A673 (cell line): ENCODE results near the gene OR10G4.

Experiments used
- EZH2 ChIP-seq: fragments of 200-600 bp; sonication (generic); IDR thresholded peaks from 2 replicates; pipeline ENCODE4 v1.6.1; 2017; ENCODE audit warnings: borderline replicate concordance, low read depth, mild to moderate bottlenecking, mixed read lengths, antibody characterized with exemption, low read length; ENCODE audit not compliant: poor library complexity, severe bottlenecking
- TF ChIP-seq, protein P1 (sequence below): fragments of 300-800, 200-600 bp; sonication (generic); conservative IDR thresholded peaks from 2 replicates; pipeline ENCODE4 v1.5.1; 2017; ENCODE audit warnings: low read depth, mild to moderate bottlenecking, antibody characterized with exemption, low read length, moderate library complexity, mixed read lengths

- TF ChIP-seq, protein P1, sequence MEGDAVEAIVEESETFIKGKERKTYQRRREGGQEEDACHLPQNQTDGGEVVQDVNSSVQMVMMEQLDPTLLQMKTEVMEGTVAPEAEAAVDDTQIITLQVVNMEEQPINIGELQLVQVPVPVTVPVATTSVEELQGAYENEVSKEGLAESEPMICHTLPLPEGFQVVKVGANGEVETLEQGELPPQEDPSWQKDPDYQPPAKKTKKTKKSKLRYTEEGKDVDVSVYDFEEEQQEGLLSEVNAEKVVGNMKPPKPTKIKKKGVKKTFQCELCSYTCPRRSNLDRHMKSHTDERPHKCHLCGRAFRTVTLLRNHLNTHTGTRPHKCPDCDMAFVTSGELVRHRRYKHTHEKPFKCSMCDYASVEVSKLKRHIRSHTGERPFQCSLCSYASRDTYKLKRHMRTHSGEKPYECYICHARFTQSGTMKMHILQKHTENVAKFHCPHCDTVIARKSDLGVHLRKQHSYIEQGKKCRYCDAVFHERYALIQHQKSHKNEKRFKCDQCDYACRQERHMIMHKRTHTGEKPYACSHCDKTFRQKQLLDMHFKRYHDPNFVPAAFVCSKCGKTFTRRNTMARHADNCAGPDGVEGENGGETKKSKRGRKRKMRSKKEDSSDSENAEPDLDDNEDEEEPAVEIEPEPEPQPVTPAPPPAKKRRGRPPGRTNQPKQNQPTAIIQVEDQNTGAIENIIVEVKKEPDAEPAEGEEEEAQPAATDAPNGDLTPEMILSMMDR, result no peak
- no peak for TF ChIP-seq EZH2
Observed at GRCh38 chr11:124012697-124013096, at the start of gene OR10G4.
